Measurements from ENCODE around the gene MLNR. TPM values are rescaled to one million over a fixed set of nuclear protein-coding genes. Genes with fewer than 3 reads are reported as not detected.

The MLNR gene
- total RNA-seq, 2 donors from 2014 or later = not detected

- no peak for TF ChIP-seq CTCF (IDR thresholded peaks at IDR 0.05)
- Histone ChIP-seq H3K36me3 (peaks cover 5% of the 10 kb centered on the region), H3K4me1 (no peaks in the 10 kb centered on the region), H3K27ac (no peak overlapping the region), H3K4me3 (no peak overlapping the region), H3K9me3 (no peaks in the 10 kb centered on the region), H3K27me3 (no peaks in the 10 kb centered on the region), H3K9ac (ENCODE audit: low read depth in 2 of 2, low read length in 2 of 2) (no peak overlapping the region)
- intact Hi-C loops (cut with DNase I) = no loop called here
- no peak for DNase-seq
These were observed 42.5 kb downstream of the MLNR start for GRCh38 chr13:49262634-49263033.

GRCh38 chr13:49265822-49266221 is 45.7 kb downstream of the MLNR start:
- H3K4me1 ChIP-seq = no peaks in the 10 kb centered on the region
- H3K9me3 ChIP-seq = no peaks in the 10 kb centered on the region
- H3K27me3 ChIP-seq = no peaks in the 10 kb centered on the region
- H3K4me3 ChIP-seq = no peak overlapping the region
- H3K9ac ChIP-seq (ENCODE audit: low read depth in 2 of 2, low read length in 2 of 2) = no peak overlapping the region
- DNase-seq = no peak
- H3K36me3 ChIP-seq = peaks cover 5% of the 10 kb centered on the region
- TF ChIP-seq CTCF (IDR thresholded peaks at IDR 0.05) = no peak
- H3K27ac ChIP-seq = no peak overlapping the region
- intact Hi-C loops (cut with DNase I) = no loop called here

GRCh38 chr13:49271264-49271663 is 51.1 kb downstream of the MLNR start:
- no peak for TF ChIP-seq CTCF (IDR thresholded peaks at IDR 0.05)
- H3K27me3 ChIP-seq = no peaks in the 10 kb centered on the region
- H3K9ac ChIP-seq (ENCODE audit: low read depth in 2 of 2, low read length in 2 of 2) = no peak overlapping the region
- H3K27ac ChIP-seq = no peak overlapping the region
- no peak overlapping the region for H3K4me3 ChIP-seq
- H3K36me3 ChIP-seq = no peaks in the 10 kb centered on the region
- no peaks in the 10 kb centered on the region for H3K9me3 ChIP-seq
- peaks cover 3% of the 10 kb centered on the region for H3K4me1 ChIP-seq
- intact Hi-C loops (cut with DNase I) = no loop called here
- no peak for DNase-seq

Other genes with a start within 250 kb of the MLNR start
- gene FNDC3A, start 244.4 kb upstream of the MLNR start, total RNA-seq = 10 to 100 TPM; 33.9 to 55.3 TPM
- gene CDADC1, start 27.6 kb downstream of the MLNR start, total RNA-seq = 10 to 100 TPM in 1 of 2 donors, 1 to 10 TPM in 1; 8.9 to 10.1 TPM
- 10 to 100 TPM in 1 of 2 donors, 1 to 10 TPM in 1; 6.1 to 14.5 TPM for gene CAB39L, start 223.7 kb downstream of the MLNR start, total RNA-seq
- gene SETDB2, start 223.9 kb downstream of the MLNR start, total RNA-seq = 1 to 10 TPM; 7.7 to 9.5 TPM